Mammary epithelial cell (primary cell): ENCODE results near the gene CDKAL1.

Source experiments
- CTCF ChIP-seq, 2 donors: IDR thresholded peaks in 1 of 2; conservative IDR thresholded peaks in 1 of 2; 2 replicates each; pipeline ENCODE4 v1.5.1; 2011 to 2012; ENCODE audit warnings: inconsistent platforms in 2 of 2, low read length in 2 of 2, mild to moderate bottlenecking in 2 of 2, control low read depth in 1 of 2, low read depth in 1 of 2; ENCODE audit not compliant: insufficient read depth in 1 of 2; ENCODE audit errors: extremely low read depth in 1 of 2
- EZH2 ChIP-seq: IDR thresholded peaks from 2 replicates; pipeline ENCODE4 v1.6.1; 2012; ENCODE audit warnings: low read length, inconsistent platforms, borderline replicate concordance

- TF ChIP-seq CTCF (conservative IDR thresholded peaks at IDR 0.05 in 1 of 2, IDR thresholded peaks at IDR 0.05 in 1 of 2; ENCODE audit: extremely low read depth in 1 of 2, insufficient read depth in 1 of 2, low read depth in 1 of 2, low read length in 2 of 2): no peak
- no peak for TF ChIP-seq EZH2
Observed at GRCh38 chr6:21099338-21100314, 565.4 kb downstream of the CDKAL1 start.
